NAMALWA (cell line): ENCODE results near the gene PRXL2B.

Experiments used
- DNase-seq: peaks from one replicate; pipeline ENCODE4 v3.0.0-alpha.2; 2015; ENCODE audit warnings: low spot score

PRXL2B gene

DNA sequence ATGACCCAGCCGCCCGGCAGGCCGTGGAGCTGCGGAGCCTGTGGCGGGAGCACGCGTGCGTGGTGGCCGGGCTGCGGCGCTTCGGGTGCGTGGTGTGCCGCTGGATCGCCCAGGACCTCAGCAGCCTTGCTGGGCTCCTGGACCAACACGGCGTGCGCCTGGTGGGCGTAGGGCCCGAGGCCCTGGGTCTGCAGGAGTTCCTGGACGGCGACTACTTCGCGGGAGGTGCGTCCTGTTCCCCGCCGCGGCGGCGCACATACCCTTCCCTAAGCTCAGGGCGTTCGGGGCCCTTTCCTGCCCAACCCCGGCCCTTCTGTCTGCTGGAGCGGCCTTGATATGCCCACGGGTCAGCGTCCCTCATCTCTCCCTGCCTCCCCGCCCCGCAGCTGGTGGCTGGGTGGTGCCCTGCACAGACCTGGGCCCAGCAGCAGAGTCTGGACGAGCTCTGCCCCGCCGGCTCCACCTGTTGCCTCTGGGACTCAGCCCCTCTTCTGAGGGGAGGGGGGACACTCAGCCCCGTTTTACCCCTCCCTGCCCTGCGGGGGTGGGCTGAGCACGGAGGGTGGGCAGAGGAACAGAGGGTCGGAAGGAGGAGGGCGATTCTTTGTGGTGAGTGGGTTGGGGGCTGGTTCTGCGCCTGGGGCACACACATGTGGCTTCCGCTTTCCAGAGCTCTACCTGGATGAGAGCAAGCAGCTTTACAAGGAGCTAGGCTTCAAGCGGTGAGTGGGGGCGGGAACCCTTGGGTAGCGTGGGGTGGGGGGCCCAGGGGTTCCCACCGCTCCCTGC is 688 bp downstream of the PRXL2B start:
- DNase-seq = no peak

GRCh38 chr1:2587860-2588571 is 1.4 kb downstream of the PRXL2B start:
- DNase-seq = no peak

DNA sequence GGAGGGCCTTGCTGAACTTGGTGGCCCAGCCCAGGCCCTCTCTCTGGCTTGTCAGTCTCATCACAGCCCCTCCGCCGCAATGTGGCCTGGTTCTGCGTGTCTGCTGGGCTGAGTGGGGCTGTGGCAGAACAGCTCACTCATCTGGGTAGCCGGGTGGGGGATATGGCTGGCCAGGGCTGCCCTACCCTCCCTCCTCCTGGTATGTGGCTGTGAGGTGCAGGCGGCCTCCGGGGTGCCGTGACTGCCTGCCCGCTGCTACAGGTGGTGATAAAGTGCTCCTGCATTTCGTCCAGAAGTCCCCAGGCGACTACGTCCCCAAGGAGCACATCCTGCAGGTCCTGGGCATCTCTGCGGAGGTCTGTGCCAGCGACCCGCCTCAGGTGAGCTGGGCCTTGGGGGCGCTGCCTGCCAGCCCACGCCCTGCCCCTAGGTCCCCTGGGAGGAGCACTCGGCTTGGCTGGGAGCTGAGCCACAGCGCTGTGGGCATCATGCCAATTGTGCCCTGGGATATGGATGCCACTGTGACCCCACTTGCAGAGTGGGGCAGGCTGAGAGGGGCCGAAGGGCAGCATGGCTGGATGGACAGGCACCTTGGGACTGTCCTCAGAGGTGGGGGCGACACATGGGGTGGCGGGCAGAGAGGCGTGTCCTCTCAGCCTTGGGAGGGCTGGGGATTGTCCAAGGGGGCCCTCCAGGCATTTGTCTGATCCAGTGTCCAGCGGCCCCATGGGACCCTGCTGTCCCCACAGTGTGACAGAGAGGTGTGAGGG is 2.3 kb downstream of the PRXL2B start:
- DNase-seq = no peak

DNA sequence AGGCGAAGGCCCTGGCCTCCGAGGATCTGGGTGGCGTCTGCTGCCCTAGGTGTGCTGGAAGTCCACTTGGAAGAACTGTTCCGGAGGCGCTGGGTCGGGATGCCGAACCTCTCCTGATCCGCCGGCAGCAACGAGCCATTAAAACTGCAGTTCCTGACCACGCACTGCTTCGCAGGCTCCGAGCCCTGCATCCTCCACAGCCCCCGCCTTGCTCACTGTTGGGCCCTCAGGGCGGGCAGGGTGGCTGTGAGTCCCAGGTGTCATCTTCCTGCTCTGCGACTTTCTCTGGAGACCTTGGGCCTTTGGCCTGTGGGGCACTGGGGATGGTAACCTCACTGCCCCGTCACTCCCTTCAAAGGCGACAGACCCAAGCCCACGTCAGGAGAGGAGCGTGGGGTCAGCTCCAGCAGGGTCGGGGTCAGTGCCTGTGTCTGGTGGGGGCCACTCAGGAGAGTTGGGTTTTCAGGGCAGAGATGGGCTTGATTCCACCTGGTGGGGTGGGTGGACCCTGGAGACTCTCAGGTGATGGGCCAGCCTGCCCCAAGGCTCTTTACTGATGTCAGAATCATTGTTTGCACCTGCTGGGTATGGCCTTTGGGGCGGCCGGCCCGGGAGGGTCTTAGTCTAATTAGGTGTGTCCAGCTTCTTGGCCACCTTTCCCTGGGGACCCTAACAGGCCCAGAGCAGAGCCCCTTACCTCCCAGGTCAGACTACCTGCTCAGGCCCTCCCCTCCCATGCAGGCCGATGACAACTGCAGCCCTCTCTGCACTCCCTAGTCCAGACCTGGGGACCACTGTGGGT is 3.1 kb downstream of the PRXL2B start:
- no peak for DNase-seq

DNA sequence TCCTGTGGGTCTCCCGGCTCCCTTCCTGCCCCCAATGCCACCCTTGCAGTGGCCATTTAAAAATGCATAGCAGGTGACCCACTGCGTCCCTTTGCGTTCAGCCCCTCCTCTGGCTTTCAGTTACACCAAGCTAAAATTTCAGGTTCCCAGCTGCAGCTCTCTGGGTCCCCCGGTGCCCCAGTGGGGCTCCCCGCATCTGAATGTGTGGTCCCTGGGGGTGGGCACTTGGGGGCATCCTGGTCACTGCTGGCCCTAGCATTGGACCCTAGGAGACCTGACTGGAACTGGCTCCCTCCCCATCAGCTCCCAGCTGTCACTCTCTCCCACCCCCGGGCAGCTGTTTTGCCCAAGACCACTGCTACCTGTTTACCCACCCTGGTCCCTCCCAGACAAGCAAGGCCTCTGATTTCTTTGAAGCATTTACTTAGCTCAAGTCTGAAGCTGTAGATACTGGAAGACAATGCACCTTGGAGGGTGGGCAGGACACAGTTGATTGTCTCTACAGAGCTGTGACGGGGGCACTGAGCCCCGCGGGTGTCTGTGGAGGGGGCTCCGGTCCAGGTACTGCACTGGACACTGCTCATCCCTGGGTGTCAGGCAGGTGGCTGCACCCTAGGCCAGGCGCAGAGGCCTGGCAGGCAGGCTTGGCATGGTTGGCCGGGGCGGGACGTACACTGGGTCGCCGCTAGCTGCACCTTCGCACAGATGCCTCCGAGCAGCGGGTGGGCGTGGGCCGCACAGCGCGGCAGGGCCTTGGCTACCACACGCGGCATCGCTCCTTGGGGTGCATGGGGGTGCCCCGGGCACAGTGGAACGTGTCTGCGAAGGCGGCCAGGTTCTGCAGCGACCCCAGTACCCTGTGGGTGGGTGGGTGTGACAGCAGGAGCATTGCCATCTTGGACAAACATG is 3.9 kb downstream of the PRXL2B start:
- no peak for DNase-seq

GRCh38 chr1:2591233-2591580 is 4.6 kb downstream of the PRXL2B start:
- DNase-seq = no peak

GRCh38 chr1:2591581-2592261 is 5.1 kb downstream of the PRXL2B start:
- DNase-seq = no peak

GRCh38 chr1:2592672-2593071 is 6.1 kb downstream of the PRXL2B start:
- DNase-seq = no peak

DNA sequence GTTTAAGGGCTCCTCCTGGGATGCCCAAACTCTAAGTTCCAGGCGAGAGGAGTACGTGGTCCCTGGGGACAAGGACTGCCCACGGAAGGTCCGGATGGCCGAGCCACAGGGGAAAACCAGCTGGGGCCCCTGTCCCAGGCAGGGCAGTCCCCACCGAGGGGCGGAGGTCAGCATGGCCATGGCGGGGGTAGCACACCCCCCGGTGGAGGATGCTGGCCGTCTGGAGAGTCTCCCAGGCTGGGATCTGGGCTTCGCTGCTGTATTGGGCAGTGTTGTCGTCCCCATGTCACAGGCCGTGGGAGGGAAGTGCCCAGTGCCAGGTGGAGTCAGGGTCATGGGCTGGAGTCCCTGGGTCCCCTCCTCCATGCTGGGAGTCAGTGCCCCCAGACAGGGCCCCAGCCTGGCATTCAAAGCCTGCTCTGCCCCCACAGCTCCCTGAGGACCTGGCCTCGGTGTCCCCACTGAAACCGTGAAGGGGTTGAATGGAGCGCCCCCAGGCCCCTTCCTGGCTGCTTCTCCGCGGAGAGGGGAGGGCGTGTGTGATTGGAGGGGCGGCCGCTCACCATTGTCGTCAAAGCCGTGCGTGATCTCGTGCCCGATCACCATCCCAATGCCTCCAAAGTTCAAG is 6.8 kb downstream of the PRXL2B start:
- no peak for DNase-seq

- no peak for DNase-seq
Observed at GRCh38 chr1:2594001-2594640, 7.5 kb downstream of the PRXL2B start.

DNA sequence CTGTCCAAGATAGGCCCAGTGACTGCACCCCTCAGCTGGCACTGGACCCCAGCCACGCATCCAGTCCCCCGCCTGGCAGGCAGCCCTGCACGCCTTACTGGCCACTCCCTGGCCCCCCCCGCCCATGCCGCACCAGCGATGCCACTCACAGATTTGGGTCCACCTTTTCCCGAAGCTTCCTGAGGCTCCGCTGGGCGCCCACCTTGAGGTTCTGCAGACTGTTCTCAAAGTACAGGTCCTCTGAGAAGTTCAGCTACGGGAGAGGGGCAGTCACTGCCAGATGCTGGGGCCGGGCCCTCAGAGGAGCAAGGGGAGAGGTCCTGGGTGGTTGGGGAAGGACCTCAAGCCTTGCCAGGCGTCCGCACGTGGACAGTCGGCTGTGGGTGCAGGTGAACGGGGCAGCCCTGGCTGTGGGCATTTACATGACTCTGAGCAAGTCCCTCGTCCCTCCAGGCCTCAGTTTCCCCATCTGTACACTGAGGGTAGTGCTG is 8.1 kb downstream of the PRXL2B start:
- no peak for DNase-seq

DNA sequence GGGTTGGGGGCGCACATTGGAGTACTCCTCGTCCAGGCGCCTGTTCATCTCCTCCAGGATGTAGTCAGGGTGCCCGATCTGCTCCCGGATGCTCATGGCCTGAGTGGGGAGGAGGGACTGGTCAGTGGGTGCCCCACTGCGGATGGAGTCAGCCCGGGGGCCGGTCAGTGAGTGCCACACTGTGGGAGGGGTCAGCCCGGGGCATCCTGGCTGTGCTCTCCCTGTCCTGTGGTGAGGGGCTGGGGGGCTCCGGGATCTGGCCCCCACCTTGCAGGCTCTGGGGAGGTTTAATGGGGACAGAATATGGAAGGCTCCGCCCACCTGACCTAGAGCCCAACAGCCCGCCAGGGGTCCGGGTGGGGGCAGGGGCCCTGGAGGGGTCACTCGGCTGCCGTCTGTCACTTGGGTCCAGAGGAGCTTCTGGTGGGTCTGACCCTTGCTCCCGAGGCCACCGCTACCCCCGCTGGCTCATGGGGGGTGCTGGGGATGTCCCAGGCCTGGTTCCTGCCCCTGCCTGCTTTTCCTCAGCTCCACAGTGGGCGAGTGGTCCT is 8.8 kb downstream of the PRXL2B start:
- DNase-seq = no peak

GRCh38 chr1:2595812-2596529 is 9.4 kb downstream of the PRXL2B start:
- DNase-seq = no peak

- DNase-seq = peak; percentile 51
Observed at GRCh38 chr1:2596530-2597333, 10.2 kb downstream of the PRXL2B start.

DNA sequence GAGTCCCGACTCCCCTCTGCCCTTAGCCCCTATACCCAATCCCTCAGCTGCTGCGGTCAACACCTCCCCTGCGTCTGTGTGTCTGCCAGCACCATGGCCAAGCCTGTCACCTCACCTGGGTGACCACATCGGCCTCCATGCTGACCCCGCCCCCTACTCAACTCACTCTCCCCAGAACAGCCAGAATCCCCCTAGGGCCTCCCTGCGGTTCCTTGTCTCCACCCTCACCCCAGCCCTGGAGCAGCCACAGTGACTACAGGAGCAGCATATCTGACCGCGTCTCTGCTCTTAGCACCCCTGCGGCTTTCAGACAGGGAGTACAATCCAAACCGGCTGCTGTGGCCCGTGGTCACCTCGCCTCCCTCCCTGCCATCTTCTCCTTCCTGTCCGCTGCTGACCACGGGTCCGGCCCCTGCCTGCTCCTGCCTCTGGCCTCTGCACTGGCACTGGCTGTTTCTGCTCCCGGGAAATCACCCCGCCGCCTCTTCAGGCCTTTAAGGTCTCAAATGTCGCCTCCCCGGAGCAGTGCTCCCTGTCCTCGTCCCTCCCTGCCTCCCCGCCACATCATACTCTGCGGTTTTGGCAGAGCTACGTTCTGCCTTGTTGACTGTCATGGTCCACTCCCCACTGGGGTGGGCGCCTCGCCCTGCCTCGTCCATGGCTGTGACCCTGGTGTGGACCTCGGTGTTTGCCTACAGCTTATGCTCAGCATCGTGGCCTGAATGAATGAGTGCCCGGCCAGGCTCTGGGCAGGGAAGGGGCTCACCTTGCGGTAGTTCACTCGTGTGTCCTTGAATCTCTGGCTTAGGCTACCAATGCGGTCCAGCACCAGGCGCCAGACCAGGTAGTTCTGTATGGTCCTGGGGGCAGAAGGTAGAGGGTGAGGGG is 11.1 kb downstream of the PRXL2B start:
- no peak for DNase-seq

GRCh38 chr1:2598329-2598931 is 11.9 kb downstream of the PRXL2B start:
- DNase-seq = no peak
